ENCODE results near the gene RTN3. TPM values are rescaled to one million over a fixed set of nuclear protein-coding genes. Genes with fewer than 3 reads are reported as not detected.
"Not testable (repeated sequence)": the region's sequence is repeated elsewhere in the genome, so short reads cannot be mapped to it uniquely, and the experiment has no call there.

Gene RTN3, protein sequence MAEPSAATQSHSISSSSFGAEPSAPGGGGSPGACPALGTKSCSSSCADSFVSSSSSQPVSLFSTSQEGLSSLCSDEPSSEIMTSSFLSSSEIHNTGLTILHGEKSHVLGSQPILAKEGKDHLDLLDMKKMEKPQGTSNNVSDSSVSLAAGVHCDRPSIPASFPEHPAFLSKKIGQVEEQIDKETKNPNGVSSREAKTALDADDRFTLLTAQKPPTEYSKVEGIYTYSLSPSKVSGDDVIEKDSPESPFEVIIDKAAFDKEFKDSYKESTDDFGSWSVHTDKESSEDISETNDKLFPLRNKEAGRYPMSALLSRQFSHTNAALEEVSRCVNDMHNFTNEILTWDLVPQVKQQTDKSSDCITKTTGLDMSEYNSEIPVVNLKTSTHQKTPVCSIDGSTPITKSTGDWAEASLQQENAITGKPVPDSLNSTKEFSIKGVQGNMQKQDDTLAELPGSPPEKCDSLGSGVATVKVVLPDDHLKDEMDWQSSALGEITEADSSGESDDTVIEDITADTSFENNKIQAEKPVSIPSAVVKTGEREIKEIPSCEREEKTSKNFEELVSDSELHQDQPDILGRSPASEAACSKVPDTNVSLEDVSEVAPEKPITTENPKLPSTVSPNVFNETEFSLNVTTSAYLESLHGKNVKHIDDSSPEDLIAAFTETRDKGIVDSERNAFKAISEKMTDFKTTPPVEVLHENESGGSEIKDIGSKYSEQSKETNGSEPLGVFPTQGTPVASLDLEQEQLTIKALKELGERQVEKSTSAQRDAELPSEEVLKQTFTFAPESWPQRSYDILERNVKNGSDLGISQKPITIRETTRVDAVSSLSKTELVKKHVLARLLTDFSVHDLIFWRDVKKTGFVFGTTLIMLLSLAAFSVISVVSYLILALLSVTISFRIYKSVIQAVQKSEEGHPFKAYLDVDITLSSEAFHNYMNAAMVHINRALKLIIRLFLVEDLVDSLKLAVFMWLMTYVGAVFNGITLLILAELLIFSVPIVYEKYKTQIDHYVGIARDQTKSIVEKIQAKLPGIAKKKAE
- polyA plus RNA-seq: 10 to 100 TPM; 45.2 to 46.3 TPM

DNA sequence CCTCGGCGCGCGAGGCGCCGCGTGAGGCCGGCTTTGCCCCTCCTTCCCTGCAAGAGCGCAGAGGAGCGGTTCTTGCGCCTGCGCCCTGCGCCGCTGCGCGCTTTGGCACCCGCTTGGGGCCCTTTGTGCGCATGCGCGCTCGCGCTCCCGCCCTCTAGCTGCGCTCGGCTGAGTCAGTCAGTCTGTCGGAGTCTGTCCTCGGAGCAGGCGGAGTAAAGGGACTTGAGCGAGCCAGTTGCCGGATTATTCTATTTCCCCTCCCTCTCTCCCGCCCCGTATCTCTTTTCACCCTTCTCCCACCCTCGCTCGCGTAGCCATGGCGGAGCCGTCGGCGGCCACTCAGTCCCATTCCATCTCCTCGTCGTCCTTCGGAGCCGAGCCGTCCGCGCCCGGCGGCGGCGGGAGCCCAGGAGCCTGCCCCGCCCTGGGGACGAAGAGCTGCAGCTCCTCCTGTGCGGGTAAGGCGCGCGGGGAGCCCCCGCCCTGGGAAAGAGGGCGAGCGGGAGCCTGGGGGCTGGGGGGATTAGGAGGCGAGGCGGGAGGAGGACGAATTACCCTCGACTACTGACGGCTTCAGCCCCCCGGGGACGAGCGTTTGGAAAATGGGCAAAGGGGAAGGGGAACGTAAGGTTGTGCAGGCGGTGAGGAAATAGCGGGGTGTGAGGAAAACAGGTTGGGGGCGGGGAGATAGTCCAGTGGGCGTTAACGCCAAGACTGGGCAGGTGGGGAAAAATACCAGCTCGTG, at the start of gene RTN3:
TSS of gene RTN3 (plus strand) at position 180 of the 745 bp plus-strand sequence. CDS start at position 317, 137 bp downstream.
- peak within 1 kb of the TSS; percentile 76 to 82 for H3K4me3 ChIP-seq (ENCODE audit: low read depth in 1 of 2, low read length in 2 of 2)
- no peaks in the 10 kb centered on the region for H3K9me3 ChIP-seq (ENCODE audit: control insufficient read depth in 2 of 2, insufficient read depth in 1 of 2, low read depth in 1 of 2, low read length in 1 of 2)
- no peaks in the 10 kb centered on the region for H3K36me3 ChIP-seq (ENCODE audit: control insufficient read depth in 2 of 2, insufficient read depth in 2 of 2, low read length in 1 of 2)
- no peaks in the 10 kb centered on the region for H3K4me1 ChIP-seq (ENCODE audit: control insufficient read depth in 2 of 2, insufficient read depth in 2 of 2, low read length in 1 of 2)
- peak within 1 kb of the TSS; percentile 99 for H3K27ac ChIP-seq (ENCODE audit: low read depth in 2 of 2, low read length in 1 of 2)
- H3K27me3 ChIP-seq (ENCODE audit: control insufficient read depth in 1 of 2, insufficient read depth in 2 of 2, low read length in 2 of 2): no peaks in the 10 kb centered on the region
- WGBS, 2 donors: 0% methylated on average over 73 to 74 of the region's 74 CpGs

DNA sequence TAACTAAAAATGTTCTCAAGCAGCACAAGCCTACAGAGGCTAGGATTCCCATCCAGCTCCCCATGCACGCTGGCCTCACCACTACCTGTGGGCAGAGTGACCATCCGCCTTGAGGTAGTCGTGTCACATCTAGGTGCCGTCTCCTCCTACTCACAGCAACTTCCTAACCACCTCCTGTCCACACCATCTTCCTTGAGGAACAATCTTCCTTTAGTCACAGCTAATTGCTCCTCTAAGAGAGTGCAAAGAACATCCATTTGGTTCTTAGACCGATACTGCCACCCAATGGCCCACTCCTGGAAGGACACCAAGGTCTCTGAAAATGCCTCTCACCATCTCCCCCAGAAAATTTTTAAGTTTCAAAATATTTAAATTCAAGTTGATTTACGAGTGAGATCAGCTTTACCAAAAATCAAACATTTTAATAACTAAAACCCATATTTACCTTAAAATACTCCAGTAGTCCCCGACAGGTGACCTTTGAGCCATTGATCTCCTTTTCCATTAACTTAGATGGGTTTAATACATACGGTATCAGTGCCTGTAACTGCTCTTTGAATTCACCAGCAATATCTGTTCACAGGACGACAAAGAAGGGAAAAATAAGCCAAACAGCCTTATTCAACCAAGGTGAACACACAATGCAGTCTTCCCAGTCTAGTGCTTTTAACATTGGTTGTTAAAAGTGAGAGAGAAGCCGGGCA, 45.4 kb upstream of the RTN3 start:
- peaks cover 3 to 9% of the 10 kb centered on the region in 2 donors for H3K36me3 ChIP-seq (ENCODE audit: control insufficient read depth in 2 of 2, insufficient read depth in 2 of 2, low read length in 1 of 2)
- WGBS, 2 donors: 57 to 66% methylated on average over 10 of the region's 10 CpGs

DNA sequence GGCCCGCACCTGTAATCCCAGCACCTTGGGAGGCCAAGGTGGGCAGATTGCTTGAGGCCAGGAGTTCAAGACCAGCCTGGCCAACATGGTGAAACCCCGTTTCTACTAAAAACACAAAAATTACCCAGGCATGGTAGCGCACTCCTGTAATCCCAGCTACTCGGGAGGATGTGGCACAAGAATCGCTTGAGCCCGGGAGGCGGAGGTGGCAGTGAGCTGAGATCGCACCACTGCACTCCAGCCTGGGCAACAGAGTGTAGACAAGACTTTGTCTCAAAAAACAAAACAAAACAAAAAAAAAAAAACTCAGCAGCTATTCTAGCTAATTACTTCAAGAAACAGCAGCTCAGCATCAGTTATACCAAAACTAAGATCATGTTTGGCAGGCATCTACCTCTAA, 42.9 kb upstream of the RTN3 start:
- H3K27me3 ChIP-seq (ENCODE audit: control insufficient read depth in 1 of 2, insufficient read depth in 2 of 2, low read length in 2 of 2); H3K4me3 ChIP-seq (ENCODE audit: low read depth in 1 of 2, low read length in 2 of 2); H3K27ac ChIP-seq (ENCODE audit: low read depth in 2 of 2, low read length in 1 of 2); H3K9me3 ChIP-seq (ENCODE audit: control insufficient read depth in 2 of 2, insufficient read depth in 1 of 2, low read depth in 1 of 2, low read length in 1 of 2); H3K4me1 ChIP-seq (ENCODE audit: control insufficient read depth in 2 of 2, insufficient read depth in 2 of 2, low read length in 1 of 2); H3K36me3 ChIP-seq (ENCODE audit: control insufficient read depth in 2 of 2, insufficient read depth in 2 of 2, low read length in 1 of 2): not testable (repeated sequence)
- 90 to 94% methylated on average over 8 of the region's 8 CpGs for WGBS, 2 donors

More for the DNA sequence above, 45.4 kb upstream of the RTN3 start:
- no peaks in the 10 kb centered on the region for H3K4me1 ChIP-seq (ENCODE audit: control insufficient read depth in 2 of 2, insufficient read depth in 2 of 2, low read length in 1 of 2)
- no peaks in the 10 kb centered on the region for H3K27me3 ChIP-seq (ENCODE audit: control insufficient read depth in 1 of 2, insufficient read depth in 2 of 2, low read length in 2 of 2)
- no peak overlapping the region for H3K4me3 ChIP-seq (ENCODE audit: low read depth in 1 of 2, low read length in 2 of 2)
- H3K9me3 ChIP-seq (ENCODE audit: control insufficient read depth in 2 of 2, insufficient read depth in 1 of 2, low read depth in 1 of 2, low read length in 1 of 2): no peaks in the 10 kb centered on the region
- H3K27ac ChIP-seq (ENCODE audit: low read depth in 2 of 2, low read length in 1 of 2): no peak overlapping the region

DNA sequence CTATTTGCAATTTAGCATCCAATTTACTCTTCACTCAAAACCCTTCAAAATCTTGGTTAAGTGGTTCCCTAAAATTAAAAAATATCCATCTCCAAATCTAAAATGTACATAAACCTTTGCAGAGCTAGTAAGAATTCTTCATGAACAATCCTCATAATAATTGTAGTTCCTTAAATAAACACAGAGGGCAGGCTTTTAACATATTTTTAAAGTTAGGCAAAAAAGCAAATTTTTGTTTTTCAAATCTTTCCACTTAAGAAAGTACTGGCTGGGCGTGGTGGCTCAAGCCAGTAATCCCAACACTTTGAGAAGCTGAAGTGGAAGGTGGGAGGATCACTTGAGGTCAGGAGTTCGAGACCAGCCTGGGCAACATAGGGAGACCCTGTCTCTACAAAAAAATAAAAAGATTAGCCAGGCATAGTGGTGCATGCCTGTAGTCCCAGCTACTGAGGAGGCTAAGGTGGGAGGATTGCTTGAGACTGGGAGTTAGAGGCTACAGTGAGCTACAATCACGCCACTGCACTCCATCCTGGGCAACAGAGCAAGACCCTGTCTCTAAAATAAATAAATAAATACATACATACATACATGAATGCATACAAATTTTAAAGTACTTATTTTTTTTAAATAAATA, 42.0 kb upstream of the RTN3 start:
- no peaks in the 10 kb centered on the region for H3K4me1 ChIP-seq (ENCODE audit: control insufficient read depth in 2 of 2, insufficient read depth in 2 of 2, low read length in 1 of 2)
- peaks cover 0 to 3% of the 10 kb centered on the region in 2 donors for H3K36me3 ChIP-seq (ENCODE audit: control insufficient read depth in 2 of 2, insufficient read depth in 2 of 2, low read length in 1 of 2)
- H3K4me3 ChIP-seq (ENCODE audit: low read depth in 1 of 2, low read length in 2 of 2): no peak overlapping the region
- H3K9me3 ChIP-seq (ENCODE audit: control insufficient read depth in 2 of 2, insufficient read depth in 1 of 2, low read depth in 1 of 2, low read length in 1 of 2): no peaks in the 10 kb centered on the region
- 74 to 75% methylated on average over 3 of the region's 3 CpGs for WGBS, 2 donors
- H3K27me3 ChIP-seq (ENCODE audit: control insufficient read depth in 1 of 2, insufficient read depth in 2 of 2, low read length in 2 of 2): no peaks in the 10 kb centered on the region
- no peak overlapping the region for H3K27ac ChIP-seq (ENCODE audit: low read depth in 2 of 2, low read length in 1 of 2)

DNA sequence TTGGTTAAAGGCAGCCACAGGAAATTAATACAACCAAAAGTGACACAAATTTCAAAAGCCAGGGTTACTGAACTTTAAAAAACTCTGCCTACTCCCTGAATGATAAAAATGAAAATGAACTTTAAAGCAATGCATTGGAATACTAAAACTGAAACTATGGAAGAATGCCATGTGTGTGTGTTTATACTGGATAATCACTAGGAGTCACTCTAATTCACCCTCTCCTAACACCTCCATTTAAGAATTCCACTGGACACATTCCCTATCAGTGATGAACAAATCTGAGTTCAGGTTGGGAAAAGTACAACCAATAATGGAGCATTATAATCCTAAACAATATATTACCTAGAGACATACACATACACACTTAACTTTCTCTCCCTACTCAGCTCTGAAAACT, 39.6 kb upstream of the RTN3 start:
- Histone ChIP-seq H3K27me3 (ENCODE audit: control insufficient read depth in 1 of 2, insufficient read depth in 2 of 2, low read length in 2 of 2) (no peaks in the 10 kb centered on the region), H3K36me3 (ENCODE audit: control insufficient read depth in 2 of 2, insufficient read depth in 2 of 2, low read length in 1 of 2) (peaks cover 0 to 5% of the 10 kb centered on the region in 2 donors), H3K4me1 (ENCODE audit: control insufficient read depth in 2 of 2, insufficient read depth in 2 of 2, low read length in 1 of 2) (no peaks in the 10 kb centered on the region), H3K27ac (ENCODE audit: low read depth in 2 of 2, low read length in 1 of 2) (no peak overlapping the region), H3K9me3 (ENCODE audit: control insufficient read depth in 2 of 2, insufficient read depth in 1 of 2, low read depth in 1 of 2, low read length in 1 of 2) (no peaks in the 10 kb centered on the region), H3K4me3 (ENCODE audit: low read depth in 1 of 2, low read length in 2 of 2) (no peak overlapping the region)

DNA sequence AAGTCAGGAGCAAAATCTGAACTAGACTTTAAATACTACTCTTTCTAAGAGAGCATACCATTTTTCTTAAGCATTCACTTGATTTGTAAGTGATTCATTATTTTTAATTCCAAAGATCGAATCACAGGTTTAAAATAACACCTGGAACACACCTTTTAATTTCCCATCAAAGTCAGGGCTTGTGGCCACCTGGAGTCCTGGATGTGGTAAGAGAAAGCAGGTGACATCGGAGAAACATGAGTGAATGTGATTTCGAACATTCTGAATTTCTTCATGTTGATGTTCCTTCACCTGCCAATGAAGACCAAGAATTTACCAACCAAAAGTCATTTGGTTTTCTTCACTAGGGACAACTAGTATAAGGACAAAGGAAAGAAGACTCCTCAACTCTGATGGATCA, 38.1 kb upstream of the RTN3 start:
- Histone ChIP-seq H3K27me3 (ENCODE audit: control insufficient read depth in 1 of 2, insufficient read depth in 2 of 2, low read length in 2 of 2) (no peaks in the 10 kb centered on the region), H3K36me3 (ENCODE audit: control insufficient read depth in 2 of 2, insufficient read depth in 2 of 2, low read length in 1 of 2) (peaks cover 0 to 5% of the 10 kb centered on the region in 2 donors), H3K4me1 (ENCODE audit: control insufficient read depth in 2 of 2, insufficient read depth in 2 of 2, low read length in 1 of 2) (no peaks in the 10 kb centered on the region), H3K9me3 (ENCODE audit: control insufficient read depth in 2 of 2, insufficient read depth in 1 of 2, low read depth in 1 of 2, low read length in 1 of 2) (no peaks in the 10 kb centered on the region), H3K4me3 (ENCODE audit: low read depth in 1 of 2, low read length in 2 of 2) (no peak overlapping the region), H3K27ac (ENCODE audit: low read depth in 2 of 2, low read length in 1 of 2) (no peak overlapping the region)
- 86 to 88% methylated on average over 3 of the region's 3 CpGs for WGBS, 2 donors

DNA sequence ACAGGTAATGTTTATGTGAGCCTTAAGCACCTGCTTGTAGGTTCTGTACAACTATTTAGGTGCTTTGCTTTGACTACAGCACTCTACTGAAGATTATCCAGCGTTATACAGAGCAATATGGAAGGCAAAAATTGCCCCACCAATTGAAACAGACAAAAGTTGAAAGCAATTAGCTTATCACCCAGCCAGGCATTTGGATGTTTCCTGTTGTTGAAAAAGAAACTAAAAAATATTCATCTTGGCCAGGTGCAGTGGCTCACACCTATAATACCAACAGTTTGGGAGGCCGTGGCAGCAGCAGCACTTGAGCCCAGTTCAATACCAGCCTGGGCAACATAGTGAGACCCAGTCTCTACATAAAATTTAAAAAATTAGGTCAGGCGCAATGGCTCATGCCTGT, 28.6 kb upstream of the RTN3 start:
- H3K9me3 ChIP-seq (ENCODE audit: control insufficient read depth in 2 of 2, insufficient read depth in 1 of 2, low read depth in 1 of 2, low read length in 1 of 2): no peaks in the 10 kb centered on the region

DNA sequence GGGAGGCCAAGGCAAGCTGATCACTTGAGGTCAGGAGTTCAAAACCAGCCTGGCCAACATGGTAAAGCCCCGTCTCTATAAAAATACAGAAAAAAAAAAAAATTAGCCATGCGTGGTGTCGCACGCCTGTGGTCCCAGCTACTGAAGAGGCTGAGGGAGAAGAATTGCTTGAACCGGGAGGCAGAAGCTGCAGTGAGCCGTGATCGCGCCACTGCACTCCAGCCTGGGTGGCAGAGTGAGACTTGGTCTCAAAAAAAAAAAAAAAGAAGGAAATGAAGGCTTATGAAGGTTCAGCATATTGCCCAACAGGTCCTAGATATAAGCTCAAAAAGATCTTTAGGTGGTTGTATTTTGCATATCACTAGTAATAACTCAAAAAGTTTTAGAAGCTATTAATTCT, 20.3 kb upstream of the RTN3 start:
- Histone ChIP-seq H3K27ac (ENCODE audit: low read depth in 2 of 2, low read length in 1 of 2) (no peak overlapping the region), H3K4me3 (ENCODE audit: low read depth in 1 of 2, low read length in 2 of 2) (no peak overlapping the region), H3K4me1 (ENCODE audit: control insufficient read depth in 2 of 2, insufficient read depth in 2 of 2, low read length in 1 of 2) (no peaks in the 10 kb centered on the region), H3K36me3 (ENCODE audit: control insufficient read depth in 2 of 2, insufficient read depth in 2 of 2, low read length in 1 of 2) (peaks cover 0 to 4% of the 10 kb centered on the region in 2 donors), H3K27me3 (ENCODE audit: control insufficient read depth in 1 of 2, insufficient read depth in 2 of 2, low read length in 2 of 2) (no peaks in the 10 kb centered on the region), H3K9me3 (ENCODE audit: control insufficient read depth in 2 of 2, insufficient read depth in 1 of 2, low read depth in 1 of 2, low read length in 1 of 2) (no peaks in the 10 kb centered on the region)
- 93 to 96% methylated on average over 8 of the region's 8 CpGs for WGBS, 2 donors

More for the DNA sequence above, 28.6 kb upstream of the RTN3 start:
- 78 to 85% methylated on average over 3 of the region's 3 CpGs for WGBS, 2 donors
- Histone ChIP-seq H3K36me3 (ENCODE audit: control insufficient read depth in 2 of 2, insufficient read depth in 2 of 2, low read length in 1 of 2) (peaks cover 0 to 8% of the 10 kb centered on the region in 2 donors), H3K4me1 (ENCODE audit: control insufficient read depth in 2 of 2, insufficient read depth in 2 of 2, low read length in 1 of 2) (no peaks in the 10 kb centered on the region), H3K27ac (ENCODE audit: low read depth in 2 of 2, low read length in 1 of 2) (no peak overlapping the region), H3K27me3 (ENCODE audit: control insufficient read depth in 1 of 2, insufficient read depth in 2 of 2, low read length in 2 of 2) (no peaks in the 10 kb centered on the region), H3K4me3 (ENCODE audit: low read depth in 1 of 2, low read length in 2 of 2) (no peak overlapping the region)
